Stimulated activated CD4-positive, alpha-beta T cell treated with anti-CD3 and anti-CD28 coated beads, Interleukin-1b, Interleukin-23, amount 100 ng/mL, for 48 hours (primary cell): ENCODE data around the gene RHBDF1.
"Not testable (repeated sequence)": the region's sequence is repeated elsewhere in the genome, so short reads cannot be mapped to it uniquely, and the experiment has no call there.

Experiments
- DNase-seq: peaks from one replicate; pipeline ENCODE4 v3.0.0-alpha.2; 2020

RHBDF1 gene

DNA sequence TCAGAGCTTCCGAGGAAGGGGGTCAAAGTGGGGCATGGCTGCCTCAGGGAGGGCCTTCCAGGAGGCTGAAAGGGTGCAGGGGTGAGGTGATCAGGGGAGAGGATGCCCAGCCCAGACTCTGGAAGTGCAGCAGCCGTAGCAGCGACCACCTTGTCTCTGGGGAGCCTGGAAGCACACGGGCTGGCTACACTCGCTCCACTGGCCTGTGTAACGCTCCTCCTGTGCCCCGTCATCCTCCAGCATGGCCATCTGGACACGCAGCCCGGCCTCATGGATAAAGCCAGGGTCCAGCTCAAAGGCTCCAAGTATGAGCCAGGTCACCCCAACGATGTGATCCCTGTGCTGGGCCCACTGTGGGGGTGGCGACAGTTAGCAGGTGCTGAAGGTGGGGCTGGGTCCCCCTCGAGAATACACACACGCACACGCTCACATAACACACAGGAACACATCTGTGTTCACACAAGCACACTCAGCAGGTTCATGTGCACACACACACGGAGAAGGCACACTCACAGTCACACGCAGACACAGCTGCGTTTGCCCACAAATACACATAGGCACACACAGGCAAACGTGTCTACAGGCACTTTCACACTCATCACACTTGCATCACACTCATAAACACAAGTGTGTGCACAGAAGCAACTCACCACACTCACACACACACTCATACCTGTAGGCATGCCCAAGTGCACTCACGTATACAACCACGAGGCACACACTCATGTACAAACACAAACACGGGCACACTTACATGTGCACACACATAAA lies 38.4 kb downstream of the RHBDF1 start:
- DNase-seq: no peak

DNA sequence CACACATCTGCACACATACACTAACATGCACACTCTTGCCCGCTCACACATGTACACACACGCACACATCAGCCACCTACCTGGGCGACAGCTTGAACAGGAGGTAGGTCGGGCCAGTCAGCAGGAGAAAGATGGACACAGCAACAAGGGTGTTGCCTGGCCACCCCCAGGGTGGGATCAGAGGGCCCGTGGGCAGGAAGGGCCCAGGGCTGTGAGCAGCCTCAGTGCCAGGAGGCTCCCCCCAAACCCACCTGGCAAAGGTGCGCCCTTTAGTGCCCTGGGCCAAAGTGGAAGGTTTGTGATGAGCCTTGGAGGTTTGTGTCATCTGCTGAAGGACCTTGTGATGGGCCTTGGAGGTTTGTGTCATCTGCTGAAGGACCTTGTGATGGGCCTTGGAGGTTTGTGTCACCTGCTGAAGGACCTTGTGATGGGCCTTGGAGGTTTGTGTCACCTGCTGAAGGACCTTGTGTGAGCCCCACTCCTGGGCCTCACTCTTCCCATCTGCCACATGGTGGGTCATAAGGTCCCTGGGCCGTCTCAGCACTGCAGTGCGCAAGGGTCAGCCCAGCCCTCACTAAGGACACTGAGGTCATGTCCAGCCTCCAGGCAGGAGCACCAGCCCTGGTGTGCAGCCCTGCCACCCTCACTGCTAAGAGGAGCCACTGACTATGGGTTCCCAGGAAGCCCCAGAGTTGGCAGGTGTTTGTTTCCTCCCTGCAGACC lies 39.1 kb downstream of the RHBDF1 start:
- not testable (repeated sequence) for DNase-seq

DNA sequence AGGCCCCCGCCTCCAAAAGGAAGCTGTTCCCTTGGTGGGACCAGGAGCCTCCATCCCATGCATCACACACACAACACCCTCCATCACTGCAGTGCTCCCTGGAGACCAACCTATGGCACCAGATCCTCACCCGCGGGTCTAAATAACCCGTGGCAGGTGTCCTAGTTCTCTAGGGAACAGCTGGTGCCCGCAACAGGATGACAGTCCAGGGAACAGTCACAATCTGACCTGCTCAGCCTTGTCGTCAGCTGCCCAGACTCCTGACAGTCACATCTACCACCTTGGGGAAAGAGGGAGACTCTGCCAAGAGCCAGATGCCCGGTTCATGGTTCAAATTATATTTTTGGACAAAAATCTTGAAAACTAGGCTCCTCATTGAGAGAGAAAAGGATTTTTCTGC lies 41.8 kb downstream of the RHBDF1 start:
- DNase-seq: not testable (repeated sequence)

DNA sequence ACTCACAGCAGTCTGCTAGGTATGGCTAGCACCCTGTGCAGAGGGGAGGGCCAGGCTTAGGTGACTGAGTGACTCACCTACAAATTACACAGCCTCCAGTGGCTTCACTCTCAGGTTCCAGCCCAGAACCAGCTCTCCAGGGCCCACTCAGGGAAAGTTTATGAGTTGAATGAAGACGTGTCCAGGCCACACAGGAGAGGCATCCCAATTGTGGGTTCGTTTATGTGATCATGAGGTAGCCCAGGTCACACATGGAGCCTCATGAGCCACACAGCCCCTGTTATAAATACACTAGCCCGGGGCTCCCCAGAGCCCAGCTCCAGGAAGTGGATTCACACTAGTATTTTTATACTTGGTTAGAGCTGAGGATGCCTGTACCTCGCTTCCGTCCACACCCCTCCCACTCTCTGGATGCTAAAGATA lies 46.5 kb downstream of the RHBDF1 start:
- not testable (repeated sequence) for DNase-seq

DNA sequence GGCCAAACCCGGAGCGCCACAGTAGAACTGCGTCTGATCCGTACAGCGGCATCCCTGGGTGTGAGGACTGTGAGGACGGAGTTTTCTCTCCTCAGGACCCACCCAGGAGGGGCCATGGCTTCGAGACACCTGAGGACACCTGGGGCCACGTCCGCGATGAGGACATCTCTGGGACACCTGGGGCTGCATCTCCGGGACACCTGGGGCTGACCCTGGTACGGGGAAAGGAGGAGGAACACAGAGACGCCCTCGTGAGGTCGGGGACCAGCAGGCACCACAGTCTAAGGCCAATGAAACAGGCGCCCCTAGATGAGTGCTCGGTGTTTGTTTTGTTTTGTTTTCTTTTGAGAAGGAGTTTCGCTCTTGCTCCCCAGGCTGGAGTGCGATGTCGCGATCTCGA lies 48.3 kb downstream of the RHBDF1 start:
- not testable (repeated sequence) for DNase-seq

DNA sequence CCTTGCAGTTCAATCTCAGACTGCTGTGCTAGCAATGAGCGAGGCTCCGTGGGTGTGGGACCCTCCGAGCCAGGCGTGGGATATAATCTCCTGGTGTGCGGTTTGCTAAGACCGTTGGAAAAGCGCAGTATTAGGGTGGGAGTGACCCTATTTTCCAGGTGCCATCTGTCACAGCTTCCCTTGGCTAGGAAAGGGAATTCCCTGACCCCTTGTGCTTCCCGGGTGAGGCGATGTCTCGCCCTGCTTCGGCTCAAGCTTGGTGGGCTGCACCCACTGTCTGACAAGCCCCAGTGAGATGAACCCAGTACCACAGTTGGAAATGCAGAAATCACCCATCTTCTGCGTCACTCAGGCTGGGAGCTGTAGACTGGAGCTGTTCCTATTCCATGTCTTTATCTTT lies 51.5 kb downstream of the RHBDF1 start:
- not testable (repeated sequence) for DNase-seq

DNA sequence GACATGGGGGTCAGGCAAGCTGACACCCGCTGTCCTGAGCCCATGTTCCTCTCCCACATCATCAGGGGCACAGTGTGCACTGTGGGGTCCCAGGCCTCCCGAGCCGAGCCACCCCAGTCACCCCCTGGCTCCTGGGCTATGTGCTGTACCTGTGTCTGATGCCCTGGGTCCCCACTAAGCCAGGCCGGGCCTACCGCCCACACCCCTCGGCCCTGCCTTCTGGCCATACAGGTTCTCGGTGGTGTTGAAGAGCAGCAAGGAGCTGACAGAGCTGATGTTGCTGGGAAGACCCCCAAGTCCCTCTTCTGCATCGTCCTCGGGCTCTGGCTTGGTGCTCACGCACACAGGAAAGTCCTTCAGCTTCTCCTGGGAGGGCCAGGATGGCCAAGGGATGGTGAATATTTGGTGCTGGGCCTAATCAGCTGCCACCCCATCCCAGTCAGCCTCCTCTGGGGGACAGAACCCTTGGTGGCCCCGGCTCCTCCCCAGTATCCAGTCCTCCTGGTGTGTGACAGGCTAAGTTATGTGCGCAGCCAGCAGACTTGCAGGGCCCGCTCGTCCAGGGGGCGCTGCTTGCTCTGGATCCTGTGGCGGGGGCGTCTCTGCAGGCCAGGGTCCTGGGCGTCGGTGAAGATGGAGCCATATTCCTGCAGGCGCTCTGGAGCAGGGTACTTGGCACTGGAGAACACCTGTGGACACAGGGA lies 55.2 kb downstream of the RHBDF1 start:
- DNase-seq: not testable (repeated sequence)

DNA sequence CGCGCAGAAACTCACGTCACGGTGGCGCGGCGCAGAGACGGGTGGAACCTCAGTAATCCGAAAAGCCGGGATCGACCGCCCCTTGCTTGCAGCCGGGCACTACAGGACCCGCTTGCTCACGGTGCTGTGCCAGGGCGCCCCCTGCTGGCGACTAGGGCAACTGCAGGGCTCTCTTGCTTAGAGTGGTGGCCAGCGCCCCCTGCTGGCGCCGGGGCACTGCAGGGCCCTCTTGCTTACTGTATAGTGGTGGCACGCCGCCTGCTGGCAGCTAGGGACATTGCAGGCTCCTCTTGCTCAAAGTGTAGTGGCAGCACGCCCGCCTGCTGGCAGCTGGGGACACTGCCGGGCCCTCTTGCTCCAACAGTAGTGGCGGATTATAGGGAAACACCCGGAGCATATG lies 61.7 kb downstream of the RHBDF1 start:
- peak; percentile 96 for DNase-seq

DNA sequence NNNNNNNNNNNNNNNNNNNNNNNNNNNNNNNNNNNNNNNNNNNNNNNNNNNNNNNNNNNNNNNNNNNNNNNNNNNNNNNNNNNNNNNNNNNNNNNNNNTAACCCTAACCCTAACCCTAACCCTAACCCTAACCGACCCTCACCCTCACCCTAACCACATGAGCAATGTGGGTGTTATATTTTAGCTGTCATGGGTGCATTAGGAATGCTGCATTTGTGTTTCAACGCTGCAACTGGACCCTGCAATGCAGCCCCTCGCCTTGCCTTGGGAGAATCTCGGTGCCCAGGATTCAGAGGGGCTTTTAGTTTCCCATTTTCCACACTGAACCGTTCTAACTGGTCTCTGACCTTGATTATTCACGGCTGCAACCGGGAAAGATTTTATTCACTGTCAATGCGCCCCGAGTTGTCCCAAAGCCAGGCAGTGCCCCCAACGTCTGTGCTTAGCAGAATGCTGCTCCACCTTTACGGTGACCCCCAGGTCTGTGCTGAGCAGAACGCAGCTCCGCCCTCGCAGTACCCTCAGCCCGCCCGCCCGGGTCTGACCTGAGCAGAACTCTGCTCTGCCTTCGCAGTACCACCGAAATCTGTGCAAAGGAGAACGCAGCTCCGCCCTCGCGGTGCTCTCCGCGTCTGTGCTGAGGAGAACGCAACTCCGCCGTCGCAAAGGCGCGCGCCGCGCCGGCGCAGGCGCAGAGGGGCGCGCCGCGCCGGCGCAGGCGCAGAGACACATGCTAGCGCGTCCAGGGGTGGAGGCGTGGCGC lies 62.3 kb downstream of the RHBDF1 start:
- no peak for DNase-seq
